GM21515 (cell line): Measurements from ENCODE around the gene TK2.
"Not testable (repeated sequence)": the region's sequence is repeated elsewhere in the genome, so short reads cannot be mapped to it uniquely, and the experiment has no call there.

Source experiments
- ATAC-seq: cut with Tn5 transposase; IDR thresholded peaks from one replicate; pipeline ENCODE4 v1.9.1; 2021; ENCODE audit not compliant: unreplicated experiment

The TK2 gene

DNA sequence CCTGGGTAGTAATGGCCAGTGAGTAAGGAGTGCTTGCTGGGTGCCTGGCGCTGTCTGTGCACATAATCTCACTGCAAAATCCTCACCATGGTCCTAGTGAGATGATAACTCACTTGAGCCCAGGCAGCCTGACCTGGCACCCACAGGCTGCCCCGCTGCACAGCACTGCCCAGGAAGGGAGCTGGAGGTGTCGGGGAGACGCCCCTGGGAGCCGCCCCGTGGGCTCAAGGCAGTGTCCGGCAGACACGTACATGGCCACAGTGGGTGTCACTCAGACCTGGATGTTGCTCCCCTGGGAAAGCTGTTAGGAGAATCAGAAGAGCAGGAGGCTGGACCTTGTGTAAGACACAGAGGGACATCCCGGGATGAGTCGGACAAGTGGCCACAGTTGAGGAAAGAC lies 78.7 kb downstream of the TK2 start:
- no peak for ATAC-seq

DNA sequence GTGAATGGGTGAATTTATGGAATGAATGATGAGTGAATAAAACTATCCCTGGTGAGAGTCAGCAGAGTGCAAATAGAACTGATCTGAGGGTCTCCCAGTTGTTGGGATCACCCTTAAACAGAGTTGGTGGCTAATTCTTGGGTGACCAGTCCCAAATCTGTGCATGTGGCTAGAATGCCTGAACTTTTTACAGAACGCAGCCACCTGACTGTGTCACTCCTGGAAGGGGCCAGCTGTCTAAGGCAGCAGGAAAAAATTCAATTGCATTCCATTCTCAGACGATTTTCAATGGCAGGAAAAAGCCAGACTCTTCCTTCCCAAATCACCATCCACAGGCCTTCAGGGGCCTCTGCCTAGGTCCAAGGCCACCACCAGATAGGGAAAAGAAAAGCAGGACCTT lies 79.4 kb downstream of the TK2 start:
- ATAC-seq, result no peak

DNA sequence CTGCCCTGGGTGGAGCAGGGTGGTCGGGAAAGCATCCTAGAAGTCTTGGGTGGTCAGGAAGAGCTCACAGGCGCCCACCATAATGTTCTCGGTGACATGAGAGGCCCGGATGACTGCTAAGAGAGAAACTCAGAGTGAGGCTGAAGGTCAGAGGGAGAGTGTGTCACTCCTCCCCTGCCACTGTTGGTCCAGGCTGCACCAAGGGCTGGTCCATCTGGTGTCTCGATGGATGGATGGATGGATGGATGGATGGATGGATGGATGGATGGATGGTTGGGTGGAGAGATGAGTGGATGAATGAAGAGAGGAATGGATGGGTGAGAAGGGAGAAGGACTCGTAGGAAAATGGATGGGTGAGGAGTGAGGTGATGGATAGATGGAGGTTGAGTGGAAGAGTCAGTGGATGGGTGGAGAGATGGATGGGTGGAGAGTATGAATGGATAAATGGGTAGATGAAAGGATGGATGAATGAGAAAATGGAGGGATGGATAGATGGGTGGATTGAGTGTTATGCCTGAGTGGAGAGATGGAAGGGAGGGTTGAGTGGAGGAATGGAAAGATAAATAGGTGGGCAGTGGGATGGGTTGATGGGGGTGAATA lies 79.9 kb downstream of the TK2 start:
- ATAC-seq, result no peak

DNA sequence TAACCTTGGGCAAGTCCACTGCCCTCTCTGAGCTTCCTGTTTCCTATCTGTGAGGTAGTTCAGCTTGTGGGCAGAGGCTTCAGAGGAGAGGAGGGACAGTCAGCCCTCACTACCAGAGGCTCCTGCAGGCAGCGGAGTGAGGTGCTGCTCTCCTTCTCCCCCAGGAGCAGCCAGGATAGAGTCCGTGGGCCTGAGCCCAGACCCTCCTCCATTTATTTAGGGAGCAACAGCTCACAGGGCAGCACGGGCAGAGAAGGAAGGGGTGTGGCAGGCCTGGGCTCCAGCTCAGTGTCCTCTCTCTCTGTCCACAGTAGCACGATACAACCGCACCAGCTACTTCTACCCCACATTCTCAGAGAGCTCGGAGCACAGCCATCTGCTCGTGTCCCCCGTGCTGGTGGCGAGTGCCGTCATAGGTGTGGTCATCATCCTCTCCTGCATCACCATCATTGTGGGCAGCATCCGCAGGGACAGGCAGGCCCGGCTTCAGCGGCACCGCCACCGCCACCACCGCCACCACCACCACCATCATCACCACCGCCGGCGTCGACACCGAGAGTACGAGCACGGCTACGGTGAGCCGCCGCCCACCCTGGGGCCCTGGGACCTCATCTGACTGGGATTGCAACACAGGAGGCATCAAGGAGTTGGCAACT lies 80.5 kb downstream of the TK2 start:
- ATAC-seq, result no peak

DNA sequence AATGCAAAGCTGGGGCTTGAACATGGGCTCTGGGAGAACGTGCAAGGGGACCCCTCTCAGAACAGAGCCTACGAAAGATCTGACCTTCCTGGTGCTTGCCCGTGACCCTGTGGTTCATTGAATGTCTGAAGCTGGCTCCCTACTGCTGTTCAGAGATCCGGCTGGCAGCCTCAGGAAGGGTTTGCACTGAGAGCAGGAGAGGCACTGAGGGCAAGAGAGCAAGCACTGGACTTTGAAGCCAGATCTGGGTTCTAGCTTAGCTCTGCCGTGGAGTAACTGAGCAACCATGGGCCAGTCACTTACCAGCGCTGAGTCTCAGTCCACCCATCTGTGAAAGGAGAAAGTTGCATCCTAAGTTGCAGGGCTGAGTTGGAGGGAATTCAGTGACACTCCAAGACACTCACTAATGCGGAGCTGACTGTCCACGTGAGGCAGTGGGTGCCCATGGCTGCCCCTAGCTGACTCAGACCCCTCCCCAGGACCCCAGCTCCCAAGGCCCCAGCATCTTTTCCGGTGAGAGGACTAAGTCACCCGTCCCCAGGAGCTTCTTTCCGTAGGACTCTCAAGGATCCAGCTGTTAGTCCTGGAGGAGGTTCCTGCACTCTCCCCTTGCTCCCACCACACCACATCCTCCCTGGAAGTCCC lies 81.5 kb downstream of the TK2 start:
- ATAC-seq, result no peak

DNA sequence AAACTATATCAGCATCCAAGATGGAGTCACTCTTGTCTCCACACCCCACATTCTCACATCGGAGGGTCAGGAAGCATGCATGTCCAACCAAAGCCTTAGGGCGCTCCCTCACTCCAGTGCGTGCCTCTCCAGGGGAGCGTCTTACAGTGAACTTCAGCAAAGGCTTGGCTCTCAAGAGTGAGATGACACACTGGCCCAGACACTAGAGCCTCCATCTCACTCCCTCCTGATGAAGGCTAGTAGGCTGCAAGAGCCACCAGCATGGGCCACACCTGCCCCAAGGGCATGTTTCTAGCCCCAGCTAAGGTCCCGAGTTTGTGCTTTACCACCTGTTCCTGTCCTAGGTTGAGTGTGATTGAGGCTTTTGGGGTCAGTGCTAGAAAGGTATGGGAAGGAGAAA lies 82.3 kb downstream of the TK2 start:
- no peak for ATAC-seq

DNA sequence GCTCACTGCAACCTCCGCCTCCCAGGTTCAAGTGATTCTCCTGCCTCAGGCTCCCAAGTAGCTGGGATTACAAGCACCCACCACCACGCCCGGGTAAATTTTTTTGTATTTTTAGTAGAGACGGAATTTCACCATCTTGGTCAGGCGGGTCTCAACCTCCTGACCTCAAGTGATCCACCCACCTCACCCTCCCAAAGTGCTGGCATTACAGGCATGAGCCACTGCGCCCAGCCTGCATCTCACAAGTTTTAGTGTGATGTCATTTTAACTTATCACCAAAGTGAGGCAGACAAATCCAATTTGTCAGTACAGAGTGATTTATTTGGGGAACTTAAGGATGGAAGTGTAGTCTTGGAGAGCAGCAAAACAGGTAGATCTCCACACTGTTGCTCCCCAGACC lies 83.3 kb downstream of the TK2 start:
- ATAC-seq, result not testable (repeated sequence)

DNA sequence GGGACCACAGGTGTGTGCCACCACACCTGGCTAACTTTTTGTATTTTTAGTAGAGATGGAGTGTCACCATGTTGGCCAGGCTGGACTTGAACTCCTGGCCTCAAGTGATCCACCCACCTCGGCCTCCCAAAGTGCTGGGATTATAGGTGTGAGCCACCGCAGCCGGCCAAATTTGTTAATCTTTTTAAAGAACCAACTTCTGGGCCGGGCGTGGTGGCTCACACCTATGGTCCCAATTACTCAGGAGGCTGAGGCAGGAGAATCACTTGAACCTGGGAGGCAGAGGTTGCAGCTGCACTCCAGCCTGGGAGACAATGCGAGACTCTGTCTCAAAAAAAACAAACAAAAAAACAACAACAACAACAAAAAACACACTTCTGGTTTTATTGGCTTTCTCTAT lies 84.0 kb downstream of the TK2 start:
- not testable (repeated sequence) for ATAC-seq

DNA sequence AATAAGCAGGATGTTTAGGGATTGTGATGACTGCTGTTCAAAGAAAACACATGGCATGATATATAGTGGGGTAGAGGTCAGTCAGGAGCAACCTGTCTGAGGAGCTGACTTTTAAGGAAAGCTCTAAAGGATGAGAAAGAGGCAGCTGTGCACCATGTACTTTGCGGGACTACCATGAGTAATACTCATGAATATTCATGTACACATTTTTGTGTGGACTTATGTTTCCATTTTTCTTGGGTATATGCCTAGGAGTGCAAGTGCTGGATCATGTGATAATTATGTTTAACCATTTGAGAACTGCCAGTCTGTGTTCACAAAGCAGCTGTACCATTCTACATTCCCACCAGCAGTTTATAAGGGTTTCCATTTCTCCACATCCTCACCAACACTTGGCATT lies 87.0 kb downstream of the TK2 start:
- ATAC-seq, result no peak

DNA sequence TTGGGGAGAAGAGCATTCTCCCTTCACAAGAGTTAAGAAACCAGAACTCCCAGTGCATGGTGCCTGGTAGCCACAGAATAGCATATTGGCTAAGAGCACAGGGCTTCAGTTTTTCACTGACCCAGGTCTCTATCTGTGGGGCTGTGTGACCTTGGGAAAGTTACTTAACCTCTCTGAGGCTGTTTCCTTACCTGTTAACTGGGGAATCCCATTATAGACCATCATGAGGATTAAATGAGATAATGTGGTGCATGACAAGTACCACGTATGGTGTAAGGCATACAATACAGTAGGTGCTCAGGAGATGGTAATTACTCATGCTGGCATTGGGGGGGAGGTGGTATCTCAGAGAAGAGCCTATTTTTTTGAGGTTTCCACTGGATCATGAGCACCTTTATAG lies 89.2 kb downstream of the TK2 start:
- ATAC-seq, result no peak

DNA sequence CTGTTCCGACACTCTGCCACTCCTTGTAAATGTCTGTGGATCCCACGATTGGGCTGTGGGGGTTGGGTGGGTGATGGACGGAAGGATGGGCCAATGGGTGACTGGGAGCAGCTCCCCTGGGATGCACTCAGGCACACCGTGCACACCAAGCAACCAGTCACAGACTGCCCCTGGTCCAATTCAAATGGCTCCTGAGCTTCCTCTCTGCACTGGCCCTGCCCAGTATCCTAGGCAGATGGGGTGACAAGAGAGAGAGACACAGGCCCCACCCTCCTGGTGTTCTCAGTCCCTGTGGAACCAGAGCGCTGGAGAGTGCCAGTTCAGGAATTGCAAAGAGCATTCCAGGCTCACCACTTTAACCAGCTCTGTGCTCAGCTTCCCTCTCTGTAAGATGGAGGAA lies 90.0 kb downstream of the TK2 start:
- ATAC-seq, result no peak

DNA sequence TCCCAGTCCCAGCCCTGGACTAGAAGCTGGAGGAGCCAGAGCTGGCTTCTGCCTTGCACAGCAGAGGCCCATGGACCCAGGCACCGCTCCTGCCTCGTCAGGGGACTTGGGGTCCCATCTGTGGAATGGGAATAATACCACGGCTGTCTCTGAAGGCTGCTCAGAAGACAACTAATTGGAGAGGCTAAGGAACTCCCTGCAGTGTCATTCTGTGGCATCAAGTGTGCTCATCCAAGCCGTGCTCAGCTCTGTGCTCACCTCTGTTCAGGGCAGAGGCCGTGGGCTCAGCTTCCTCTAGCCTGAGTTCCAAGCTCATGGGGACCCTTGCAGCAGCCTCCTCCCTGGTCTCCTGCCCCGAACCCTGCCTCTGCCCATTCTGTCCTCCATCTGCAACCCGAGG lies 91.1 kb downstream of the TK2 start:
- no peak for ATAC-seq

DNA sequence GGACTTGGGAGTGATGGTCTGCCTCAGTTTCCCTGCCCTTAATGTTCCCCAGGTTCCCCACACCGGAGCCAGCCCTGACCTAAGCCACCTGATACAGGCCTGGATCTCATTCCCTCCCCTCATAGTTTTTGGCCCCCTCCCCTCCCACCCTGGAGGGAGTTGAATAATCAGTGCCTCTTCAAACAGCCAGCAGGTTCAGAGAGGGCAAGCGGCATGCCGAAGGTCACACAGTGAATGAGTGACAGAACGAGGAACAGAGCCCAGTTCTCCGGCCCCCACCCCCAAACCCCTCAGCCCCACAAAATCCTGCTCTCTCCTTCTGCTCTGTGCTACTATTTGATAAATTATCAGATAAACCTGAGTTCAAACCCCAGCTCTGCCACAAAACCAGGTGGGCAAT lies 91.6 kb downstream of the TK2 start:
- ATAC-seq, result no peak
